ENCODE data around the gene KIAA1217. TPM values are rescaled to one million over a fixed set of nuclear protein-coding genes. Genes with fewer than 3 reads are reported as not detected.

The KIAA1217 gene
- total and polyA plus RNA-seq, 2 of the 4 experiments (the other 2 are of a cell fraction): 3.4 to 4.4 TPM

DNA sequence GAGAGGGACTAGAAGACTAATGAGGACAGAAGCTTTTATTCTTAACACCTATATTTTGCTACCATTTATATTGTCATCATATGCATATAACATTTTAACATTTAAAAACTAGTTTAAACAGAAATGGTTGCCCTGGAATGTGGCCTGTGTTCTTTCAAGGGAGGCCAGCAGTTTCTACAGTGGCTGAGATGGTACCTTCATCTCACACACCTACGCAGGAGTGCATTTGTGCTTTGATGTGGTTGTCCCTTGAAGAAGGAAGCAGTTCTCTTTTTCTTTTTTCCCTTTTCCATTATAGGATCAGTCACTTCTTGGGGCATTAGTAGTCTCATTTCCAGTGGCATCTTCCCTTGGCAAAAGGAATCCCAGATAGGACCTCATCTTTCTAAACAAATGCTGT is 38.9 kb downstream of the KIAA1217 start:
- H3K4ac ChIP-seq (ENCODE audit: low read depth, low read length): no peak overlapping the region
- H4K20me1 ChIP-seq (ENCODE audit: insufficient read depth, low read length): no peaks in the 10 kb centered on the region
- H3K4me1 ChIP-seq (ENCODE audit: control insufficient read depth, insufficient read depth, low read length): no peaks in the 10 kb centered on the region
- no peak overlapping the region for H4K91ac ChIP-seq (ENCODE audit: insufficient read depth, low read depth, low read length)
- no peak for TF ChIP-seq RFX5 (IDR thresholded peaks at IDR 0.05; ENCODE audit: low read depth, low read length)
- no peak for TF ChIP-seq BHLHE40 (IDR thresholded peaks at IDR 0.05; ENCODE audit: low read depth, low read length)
- TF ChIP-seq RCOR1 (IDR thresholded peaks at IDR 0.05; ENCODE audit: insufficient replicate concordance, low read length): no peak
- WGBS, 2 experiments (ENCODE audit: extremely low coverage in 2 of 2, insufficient read length in 1 of 2): no CpG with 5 or more reads among the region's 1 CpG
- no peak overlapping the region for H2AK5ac ChIP-seq (ENCODE audit: low read depth, low read length)
- no peak overlapping the region for H4K5ac ChIP-seq (ENCODE audit: low read depth, low read length)
- dilution Hi-C loops (cut with HindIII; ENCODE audit: low sequenced_read_pairs, unreplicated experiment) (no loop called here), intact Hi-C loops (cut with micrococcal nuclease) (no loop called here), in situ Hi-C loops (cut with MboI; ENCODE audit: low sequenced_read_pairs) (no loop called here)
- no peak overlapping the region for H2BK120ac ChIP-seq (ENCODE audit: low read depth, low read length)
- no peak overlapping the region for H2BK20ac ChIP-seq (ENCODE audit: low read depth, low read length)
- H3K4me3 ChIP-seq (ENCODE audit: insufficient read depth, low read depth, low read length): no peak overlapping the region
- ATAC-seq (ENCODE audit: low read depth) (no peak), DNase-seq (no peak)
- no peak overlapping the region for H3K18ac ChIP-seq (ENCODE audit: low read depth, low read length)
- no peak overlapping the region for H3K4me2 ChIP-seq (ENCODE audit: low read depth, low read length)
- no peaks in the 10 kb centered on the region for H3K79me1 ChIP-seq (ENCODE audit: low read depth in 1 of 2, low read length in 2 of 2)
- H4K8ac ChIP-seq (ENCODE audit: low read depth in 2 of 2, low read length in 2 of 2): no peak overlapping the region
- no peak overlapping the region for H2AFZ ChIP-seq (replicated peaks; ENCODE audit: low read length, poor library complexity)
- H3K14ac ChIP-seq (replicated peaks; ENCODE audit: low read depth, low read length): no peak overlapping the region
- ChIA-PET POLR2A (ENCODE audit: unreplicated experiment) (no interaction called here), CTCF (interaction anchor here (0.6 kb wide), 1 partner anchor 181 kb away, joined by 5 read pairs; no protein-coding TSS in a partner anchor)
- H2BK5ac ChIP-seq (ENCODE audit: low read depth, low read length, poor library complexity, severe bottlenecking): no peak overlapping the region
- H2AK9ac ChIP-seq (replicated peaks; ENCODE audit: low read depth, low read length, poor library complexity): no peak overlapping the region
- no peak overlapping the region for H3K9ac ChIP-seq (ENCODE audit: low read depth, low read length)
- H3K56ac ChIP-seq (ENCODE audit: extremely low read depth, insufficient read depth, low read length): no peak overlapping the region
- H3K27ac ChIP-seq (ENCODE audit: insufficient read depth, low read length): no peak overlapping the region
- H3K23ac ChIP-seq (ENCODE audit: low read depth, low read length): no peak overlapping the region
- no peaks in the 10 kb centered on the region for H3K36me3 ChIP-seq (ENCODE audit: control insufficient read depth, insufficient read depth, low read length)
- no peaks in the 10 kb centered on the region for H3K27me3 ChIP-seq (ENCODE audit: control insufficient read depth, insufficient read depth, low read length)
- BruUV-seq (replicated peaks): no TSS peak
- H3K9me3 ChIP-seq (ENCODE audit: control insufficient read depth, insufficient read depth, low read length): no peaks in the 10 kb centered on the region
- H2BK15ac ChIP-seq (ENCODE audit: low read depth, low read length): no peak overlapping the region
- no peaks in the 10 kb centered on the region for H3K9me1 ChIP-seq (ENCODE audit: insufficient read depth, low read length)
